Vagina (tissue), 2 donors: ENCODE results near the gene PALLD. TPM values are rescaled to one million over a fixed set of nuclear protein-coding genes. Genes with fewer than 3 reads are reported as not detected.

Source experiments
- DNase-seq, 2 donors: peaks; one replicate each; pipeline ENCODE4 v3.0.0-alpha.2; 2017; ENCODE audit errors: extremely low spot score in 2 of 2
- H3K27ac ChIP-seq: fragments of 200-600 bp; sonication (generic); one replicate; pipeline ENCODE4 v1.5.1; 2019
- H3K27me3 ChIP-seq: fragments of 200-600 bp; sonication (generic); one replicate; pipeline ENCODE4 v1.5.1; 2019
- H3K36me3 ChIP-seq, 2 donors: fragments of 200-600 bp; sonication (generic); one replicate each; pipeline ENCODE4 v1.5.1; 2017 to 2019
- H3K4me1 ChIP-seq: fragments of 200-600 bp; sonication (generic); one replicate; pipeline ENCODE4 v1.5.1; 2019
- H3K4me3 ChIP-seq, 2 donors: fragments of 200-600 bp; sonication (generic); 1 replicate in 1 of 2; 2 replicates in 1 of 2; pipeline ENCODE4 v1.5.1; 2016 to 2019
- H3K9me3 ChIP-seq: fragments of 200-600 bp; sonication (generic); one replicate; pipeline ENCODE4 v1.5.1; 2019
- CTCF ChIP-seq, 3 experiments: fragments of 450-650 bp in 2 of 3; fragments of 200-600 bp in 1 of 3; sonication (generic) in 1 of 3; IDR thresholded peaks; one replicate each; pipeline ENCODE4 v1.5.1; 2017 to 2019; ENCODE audit warnings: antibody characterized with exemption in 3 of 3, mild to moderate bottlenecking in 2 of 3, moderate library complexity in 2 of 3
- POLR2A ChIP-seq, 2 donors: fragments of 450-650 bp; IDR thresholded peaks; one replicate each; pipeline ENCODE4 v1.6.1; 2017; ENCODE audit warnings: antibody characterized with exemption in 2 of 2, mild to moderate bottlenecking in 2 of 2, moderate library complexity in 2 of 2
- POLR2AphosphoS5 ChIP-seq, 2 donors: sonication (generic); formaldehyde crosslinking; IDR thresholded peaks; one replicate each; pipeline ENCODE4 v1.9.0; 2017; ENCODE audit warnings: antibody characterized with exemption in 2 of 2, mild to moderate bottlenecking in 2 of 2, low read depth in 1 of 2; ENCODE audit not compliant: insufficient read depth in 1 of 2
- intact Hi-C: fragments of 100-400 bp; cut with DNase I; formaldehyde crosslinking; loops from one replicate; pipeline ENCODE4 v1.15.1; 2023
- total RNA-seq: library from RNA; depleted of rRNA; stranded (reverse); fragments of >200 nt; gene quantifications from one replicate; pipeline ENCODE4 v1.2.3, GENCODE V29; 2016

PALLD gene
- total RNA-seq, 1 donor from 2014 or later, result 229 TPM

GRCh38 chr4:168885400-168885799 is 388.5 kb downstream of the PALLD start:
- H3K27me3 ChIP-seq, result no peaks in the 10 kb centered on the region
- no peak for DNase-seq
- TF ChIP-seq CTCF (IDR thresholded peaks at IDR 0.05), result no peak
- no peak for TF ChIP-seq POLR2A (IDR thresholded peaks at IDR 0.05)
- no peak for TF ChIP-seq POLR2AphosphoS5 (IDR thresholded peaks at IDR 0.05; ENCODE audit: insufficient read depth in 1 of 2, low read depth in 1 of 2)
- no peak overlapping the region for H3K27ac ChIP-seq
- no peaks in the 10 kb centered on the region for H3K9me3 ChIP-seq
- peaks cover 47% of the 10 kb centered on the region for H3K4me1 ChIP-seq
- intact Hi-C loops, result no loop called here
- peaks cover 0 to 12% of the 10 kb centered on the region in 2 donors for H3K36me3 ChIP-seq
- no peak overlapping the region for H3K4me3 ChIP-seq

- intact Hi-C loops, result no loop called here
- no peak overlapping the region for H3K4me3 ChIP-seq
- no peak overlapping the region for H3K27ac ChIP-seq
- peaks cover 0 to 21% of the 10 kb centered on the region in 2 donors for H3K36me3 ChIP-seq
- TF ChIP-seq CTCF (IDR thresholded peaks at IDR 0.05), result no peak
- no peak for TF ChIP-seq POLR2AphosphoS5 (IDR thresholded peaks at IDR 0.05; ENCODE audit: insufficient read depth in 1 of 2, low read depth in 1 of 2)
- TF ChIP-seq POLR2A (IDR thresholded peaks at IDR 0.05), result no peak
- no peaks in the 10 kb centered on the region for H3K9me3 ChIP-seq
- DNase-seq, result no peak
- no peaks in the 10 kb centered on the region for H3K27me3 ChIP-seq
- peaks cover 41% of the 10 kb centered on the region for H3K4me1 ChIP-seq
Observed at GRCh38 chr4:168886351-168886750, 389.5 kb downstream of the PALLD start.

GRCh38 chr4:168887809-168888208 is 391.0 kb downstream of the PALLD start:
- Histone ChIP-seq H3K4me3 (no peak overlapping the region), H3K4me1 (peaks cover 44% of the 10 kb centered on the region), H3K36me3 (peaks cover 0 to 27% of the 10 kb centered on the region in 2 donors), H3K9me3 (no peaks in the 10 kb centered on the region), H3K27ac (no peak overlapping the region), H3K27me3 (no peaks in the 10 kb centered on the region)
- DNase-seq, result no peak
- intact Hi-C loops, result no loop called here
- TF ChIP-seq POLR2A (IDR thresholded peaks at IDR 0.05) (no peak), CTCF (IDR thresholded peaks at IDR 0.05) (no peak), POLR2AphosphoS5 (IDR thresholded peaks at IDR 0.05; ENCODE audit: insufficient read depth in 1 of 2, low read depth in 1 of 2) (no peak)

GRCh38 chr4:168888715-168889215 is 391.9 kb downstream of the PALLD start:
- TF ChIP-seq POLR2A (IDR thresholded peaks at IDR 0.05), result no peak
- Histone ChIP-seq H3K9me3 (no peaks in the 10 kb centered on the region), H3K4me3 (no peak overlapping the region), H3K4me1 (peaks cover 37% of the 10 kb centered on the region), H3K36me3 (peaks cover 0 to 37% of the 10 kb centered on the region in 2 donors), H3K27ac (no peak overlapping the region), H3K27me3 (no peaks in the 10 kb centered on the region)
- DNase-seq, result no peak
- intact Hi-C loops, result no loop called here

GRCh38 chr4:168891086-168891485 is 394.2 kb downstream of the PALLD start:
- H3K4me3 ChIP-seq, result no peak overlapping the region
- TF ChIP-seq CTCF (IDR thresholded peaks at IDR 0.05), result no peak
- TF ChIP-seq POLR2AphosphoS5 (IDR thresholded peaks at IDR 0.05; ENCODE audit: insufficient read depth in 1 of 2, low read depth in 1 of 2), result no peak
- no peak for TF ChIP-seq POLR2A (IDR thresholded peaks at IDR 0.05)
- no peak for DNase-seq
- H3K9me3 ChIP-seq, result no peaks in the 10 kb centered on the region
- peaks cover 17% of the 10 kb centered on the region for H3K4me1 ChIP-seq
- no peak overlapping the region for H3K27ac ChIP-seq
- H3K27me3 ChIP-seq, result no peaks in the 10 kb centered on the region
- peaks cover 0 to 50% of the 10 kb centered on the region in 2 donors for H3K36me3 ChIP-seq
- intact Hi-C loops, result no loop called here
